CD14-positive monocyte (primary cell): Measurements from ENCODE around the gene PHYKPL. TPM values are rescaled to one million over a fixed set of nuclear protein-coding genes. Genes with fewer than 3 reads are reported as not detected.
"Not testable (repeated sequence)": the region's sequence is repeated elsewhere in the genome, so short reads cannot be mapped to it uniquely, and the experiment has no call there.

Source experiments
- DNase-seq, 3 donors: peaks; one replicate each; pipeline ENCODE4 v3.0.0-alpha.2; 2011 to 2022
- H2AFZ ChIP-seq: 2 replicates; pipeline ENCODE4 v1.6.0; 2012; ENCODE audit warnings: mild to moderate bottlenecking, low read depth, low read length, inconsistent platforms; ENCODE audit not compliant: insufficient read depth, poor library complexity, severe bottlenecking
- H3K27ac ChIP-seq, 2 donors: 1 replicate in 1 of 2; 2 replicates in 1 of 2; pipeline ENCODE4 v1.5.1; 2012 to 2013; ENCODE audit warnings: low read length in 2 of 2, control low read depth in 1 of 2, inconsistent platforms in 1 of 2, low read depth in 1 of 2, mild to moderate bottlenecking in 1 of 2
- H3K27me3 ChIP-seq, 2 donors: one replicate each; pipeline versions ENCODE4 v1.6.0 to v1.6.1; 2011 to 2013; ENCODE audit warnings: low read length in 2 of 2; ENCODE audit not compliant: control insufficient read depth in 2 of 2, insufficient read depth in 2 of 2
- H3K36me3 ChIP-seq, 2 donors: replicated peaks in 1 of 2; 1 replicate in 1 of 2; 2 replicates in 1 of 2; pipeline versions ENCODE4 v1.5.1 to v1.6.1; 2012 to 2013; ENCODE audit warnings: low read length in 2 of 2, control low read depth in 1 of 2, inconsistent platforms in 1 of 2, mild to moderate bottlenecking in 1 of 2; ENCODE audit not compliant: insufficient read depth in 2 of 2, control insufficient read depth in 1 of 2
- H3K4me1 ChIP-seq, 2 donors: 1 replicate in 1 of 2; 2 replicates in 1 of 2; pipeline versions ENCODE4 v1.5.1 to v1.6.1; 2012 to 2013; ENCODE audit warnings: low read length in 2 of 2, control low read depth in 1 of 2, inconsistent platforms in 1 of 2, mild to moderate bottlenecking in 1 of 2, moderate library complexity in 1 of 2; ENCODE audit not compliant: insufficient read depth in 2 of 2, control insufficient read depth in 1 of 2
- H3K4me2 ChIP-seq: replicated peaks from 2 replicates; pipeline ENCODE3; 2012; ENCODE audit warnings: low read length, moderate library complexity, mild to moderate bottlenecking; ENCODE audit not compliant: poor library complexity, severe bottlenecking; ENCODE audit errors: extremely low read depth
- H3K4me3 ChIP-seq, 3 experiments: fragments of 200-600 bp in 1 of 3; sonication (generic) in 1 of 3; replicated peaks in 1 of 3; 1 replicate in 2 of 3; 2 replicates in 1 of 3; pipeline ENCODE4 v1.5.1; 2011 to 2013; ENCODE audit warnings: low read length in 3 of 3, mild to moderate bottlenecking in 3 of 3, control low read depth in 2 of 3, low read depth in 2 of 3, inconsistent platforms in 1 of 3, moderate library complexity in 1 of 3
- H3K79me2 ChIP-seq: 2 replicates; pipeline ENCODE4 v1.6.0; 2012; ENCODE audit warnings: mild to moderate bottlenecking, control low read depth, inconsistent platforms, low read length, moderate library complexity; ENCODE audit not compliant: insufficient read depth
- H3K9ac ChIP-seq: 2 replicates; pipeline ENCODE4 v1.6.0; 2017; ENCODE audit warnings: low read length, mild to moderate bottlenecking; ENCODE audit not compliant: insufficient read depth, poor library complexity, severe bottlenecking
- H3K9me3 ChIP-seq, 2 donors: replicated peaks in 1 of 2; 1 replicate in 1 of 2; 2 replicates in 1 of 2; pipeline versions ENCODE4 v1.5.1 to v1.6.1; 2012 to 2013; ENCODE audit warnings: low read length in 2 of 2, control low read depth in 1 of 2; ENCODE audit not compliant: control insufficient read depth in 1 of 2, insufficient read depth in 1 of 2
- H4K20me1 ChIP-seq: 2 replicates; pipeline ENCODE4 v1.6.0; 2012; ENCODE audit warnings: mild to moderate bottlenecking, low read length, control low read depth, moderate library complexity; ENCODE audit not compliant: insufficient read depth
- H3K27ac Mint-ChIP-seq, 7 donors: one replicate each; pipeline ENCODE4 v1.8.0; 2020; ENCODE audit warnings: mild to moderate bottlenecking in 7 of 7, mixed read lengths in 7 of 7, moderate library complexity in 6 of 7, inconsistent platforms in 2 of 7
- H3K27me3 Mint-ChIP-seq, 3 donors: one replicate each; pipeline ENCODE4 v1.8.0; 2021 to 2022; ENCODE audit warnings: low read depth in 3 of 3, mild to moderate bottlenecking in 3 of 3, mixed read lengths in 3 of 3, moderate library complexity in 3 of 3, inconsistent platforms in 1 of 3
- H3K36me3 Mint-ChIP-seq, 2 donors: one replicate each; pipeline ENCODE4 v1.8.0; 2020; ENCODE audit warnings: mixed read lengths in 2 of 2, inconsistent platforms in 1 of 2, mild to moderate bottlenecking in 1 of 2
- H3K4me1 Mint-ChIP-seq: one replicate; pipeline ENCODE4 v1.8.0; 2020; ENCODE audit warnings: mild to moderate bottlenecking, mixed read lengths
- H3K4me3 Mint-ChIP-seq, 2 donors: one replicate each; pipeline ENCODE4 v1.8.0; 2020; ENCODE audit warnings: mild to moderate bottlenecking in 2 of 2, mixed read lengths in 2 of 2, moderate library complexity in 1 of 2
- H3K9me3 Mint-ChIP-seq, 7 donors: one replicate each; pipeline ENCODE4 v1.8.0; 2020 to 2022; ENCODE audit warnings: mixed read lengths in 7 of 7, mild to moderate bottlenecking in 6 of 7, moderate library complexity in 6 of 7, inconsistent platforms in 2 of 7
- CTCF ChIP-seq: fragments of 200-600 bp; IDR thresholded peaks from one replicate; pipeline ENCODE4 v1.8.0; 2022; ENCODE audit warnings: antibody characterized with exemption, mild to moderate bottlenecking
- WGBS: methylation state at CpG from one replicate; pipeline ENCODE4 v1.1.5; 2013; ENCODE audit warnings: missing lambda C conversion rate; ENCODE audit not compliant: insufficient coverage; 5-methylcytosine and 5-hydroxymethylcytosine counted together
- intact Hi-C, 2 donors: fragments of 100-400 bp; cut with micrococcal nuclease; formaldehyde crosslinking; loops; one replicate each; pipeline versions ENCODE4 v1.15.0 to v1.15.1; 2023
- polyA plus RNA-seq, 3 donors: library from polyadenylated mRNA; depleted of rRNA in 1 of 3; unstranded in 2 of 3; stranded (reverse) in 1 of 3; fragments of 300-500 nt in 2 of 3; fragments of >200 nt in 1 of 3; fragmentation: Illumina TruSeq in 2 of 3; gene quantifications; 1 replicate in 2 of 3; 2 replicates in 1 of 3; pipeline ENCODE4 v1.2.3, GENCODE V29; 2012 to 2021

The PHYKPL gene
- polyA plus RNA-seq, 3 donors, result 39.2 to 199 (median 43.0) TPM

GRCh38 chr5:178230879-178231538 lies 1.6 kb downstream of the PHYKPL start:
- no peak for TF ChIP-seq CTCF
- peak overlapping the region; percentile 93 for H3K9ac ChIP-seq
- no peak overlapping the region for H2AFZ ChIP-seq
- WGBS, result 82% methylated on average over 9 of the region's 9 CpGs
- peaks cover 40 to 53% of the 10 kb centered on the region in 2 donors for H3K36me3 ChIP-seq
- peak overlapping the region in 2 of 3 experiments; percentile 74 to 88 for H3K4me3 ChIP-seq
- H4K20me1 ChIP-seq, result peaks cover 59% of the 10 kb centered on the region
- peak overlapping the region; percentile 85 to 91 for H3K4me3 Mint-ChIP-seq
- peaks cover 0 to 2% (median 0%) of the 10 kb centered on the region in 3 donors for H3K27me3 Mint-ChIP-seq
- H3K79me2 ChIP-seq, result peaks cover 46% of the 10 kb centered on the region
- H3K27ac ChIP-seq, result peak overlapping the region in 1 of 2 donors; percentile 90
- no peaks in the 10 kb centered on the region for H3K27me3 ChIP-seq
- peaks cover 0 to 2% (median 0%) of the 10 kb centered on the region in 7 donors for H3K9me3 Mint-ChIP-seq
- DNase-seq, result no peak
- H3K9me3 ChIP-seq, result no peaks in the 10 kb centered on the region
- peak overlapping the region; percentile 92 for H3K4me2 ChIP-seq
- intact Hi-C loops, result no loop called here
- H3K4me1 Mint-ChIP-seq, result peaks cover 48% of the 10 kb centered on the region
- peaks cover 32 to 52% of the 10 kb centered on the region in 2 donors for H3K4me1 ChIP-seq
- H3K27ac Mint-ChIP-seq, result peak overlapping the region in 6 of 7 donors; percentile 41 to 91 (median 82)
- H3K36me3 Mint-ChIP-seq, result peaks cover 47 to 54% of the 10 kb centered on the region in 2 donors

- no peak for DNase-seq
- H3K4me1 Mint-ChIP-seq, result peaks cover 37% of the 10 kb centered on the region
- H3K4me1 ChIP-seq, result peaks cover 26 to 41% of the 10 kb centered on the region in 2 donors
- peak overlapping the region in 3 of 7 donors; percentile 2 to 58 (median 45) for H3K27ac Mint-ChIP-seq
- peaks cover 71% of the 10 kb centered on the region for H4K20me1 ChIP-seq
- no peak overlapping the region for H3K9ac ChIP-seq
- no peak overlapping the region for H3K4me2 ChIP-seq
- H3K4me3 ChIP-seq, result no peak overlapping the region
- H3K36me3 Mint-ChIP-seq, result peaks cover 56 to 66% of the 10 kb centered on the region in 2 donors
- peaks cover 0 to 2% (median 0%) of the 10 kb centered on the region in 3 donors for H3K27me3 Mint-ChIP-seq
- peaks cover 50 to 64% of the 10 kb centered on the region in 2 donors for H3K36me3 ChIP-seq
- 95% methylated on average over 7 of the region's 10 CpGs for WGBS
- no peaks in the 10 kb centered on the region for H3K9me3 ChIP-seq
- no peaks in the 10 kb centered on the region for H3K27me3 ChIP-seq
- no peak overlapping the region for H2AFZ ChIP-seq
- H3K27ac ChIP-seq, result peak overlapping the region in 1 of 2 donors; percentile 21
- H3K4me3 Mint-ChIP-seq, result peak overlapping the region in 1 of 2 donors; percentile 41
- peaks cover 0 to 2% (median 0%) of the 10 kb centered on the region in 7 donors for H3K9me3 Mint-ChIP-seq
- TF ChIP-seq CTCF, result no peak
- intact Hi-C loops, result no loop called here
- peaks cover 46% of the 10 kb centered on the region for H3K79me2 ChIP-seq
Observed at GRCh38 chr5:178229861-178230260, 2.7 kb downstream of the PHYKPL start.

GRCh38 chr5:178229111-178229510 lies 3.5 kb downstream of the PHYKPL start:
- H3K27me3 Mint-ChIP-seq, H3K9ac ChIP-seq, H3K9me3 Mint-ChIP-seq, intact Hi-C loops, H3K9me3 ChIP-seq, H2AFZ ChIP-seq, H3K4me3 ChIP-seq, H3K4me3 Mint-ChIP-seq, H3K27ac ChIP-seq, DNase-seq, H3K27me3 ChIP-seq, H3K4me2 ChIP-seq: not testable (repeated sequence)
- Histone ChIP-seq H3K79me2 (peaks cover 46% of the 10 kb centered on the region), H3K36me3 (peaks cover 57 to 72% of the 10 kb centered on the region in 2 donors), H3K4me1 (peaks cover 20 to 33% of the 10 kb centered on the region in 2 donors), H4K20me1 (peaks cover 78% of the 10 kb centered on the region)
- Mint-ChIP-seq H3K27ac (peak overlapping the region in 2 of 7 donors; percentile 13 to 58), H3K36me3 (peaks cover 62 to 73% of the 10 kb centered on the region in 2 donors), H3K4me1 (peaks cover 32% of the 10 kb centered on the region)
- 95% methylated on average over 9 of the region's 13 CpGs for WGBS
